ENCODE measurements around the gene SCG5. TPM values are rescaled to one million over a fixed set of nuclear protein-coding genes. Genes with fewer than 3 reads are reported as not detected.

The SCG5 gene
- total and polyA plus RNA-seq, 10 of the 15 experiments (the other 5 are each of a cell fraction or from before 2014, with no cell fraction given) = 0.13 to 0.62 (median 0.48) TPM

GRCh38 chr15:32636908-32637567, 4.5 kb upstream of the SCG5 start (continued):
- TF ChIP-seq ATF2 (IDR thresholded peaks at IDR 0.05; ENCODE audit: low read length) (peak; percentile 49; the same call in 1 of the 2 replicates), CBX5 (IDR thresholded peaks at IDR 0.05; ENCODE audit: low read depth) (no peak), POLR2AphosphoS5 (IDR thresholded peaks at IDR 0.05; ENCODE audit: low read length) (0 out of 2 replicates have a peak, but pooled peaks have one; percentile 26), HDGF (IDR thresholded peaks at IDR 0.05) (no peak), PKNOX1 (IDR thresholded peaks at IDR 0.05) (no peak), ASH2L (IDR thresholded peaks at IDR 0.05; ENCODE audit: borderline replicate concordance, low read depth) (no peak), TCF7 (IDR thresholded peaks at IDR 0.05; ENCODE audit: borderline replicate concordance) (no peak), PAX5 (IDR thresholded peaks at IDR 0.05; ENCODE audit: borderline replicate concordance, low read depth, low read length) (0 out of 2 replicates have a peak, but pooled peaks have one; percentile 39)

GRCh38 chr15:32637704-32638103, 3.8 kb upstream of the SCG5 start:
- ChIA-PET RAD21 (ENCODE audit: unreplicated experiment) (no interaction called here), CTCF (interaction anchor here (2.4 kb wide), 1 partner anchor 13 kb away, joined by 7 read pairs; no protein-coding TSS in a partner anchor), POLR2A (no interaction called here), SMC1A (ENCODE audit: uncharacterized antibody, unreplicated experiment) (interaction anchor here (1.6 kb wide), 1 partner anchor 11 kb away, joined by 6 read pairs; no protein-coding TSS in a partner anchor)
- H2AFZ ChIP-seq (ENCODE audit: control insufficient read depth, low read depth, low read length) = no peak overlapping the region
- no peak for FAIRE-seq
- H3K27me3 ChIP-seq (replicated peaks in 1 of 2; ENCODE audit: control insufficient read depth in 2 of 2, insufficient read depth in 2 of 2, low read length in 1 of 2) = no peaks in the 10 kb centered on the region
- no peak overlapping the region for H3K4me3 ChIP-seq
- DNase-seq (ENCODE audit: low read depth, low spot score) = no peak
- H3K4me1 ChIP-seq (ENCODE audit: control insufficient read depth, insufficient read depth, low read length) = peaks cover 20% of the 10 kb centered on the region
- H3K27ac ChIP-seq (ENCODE audit: control insufficient read depth, insufficient read depth) = peak overlapping the region; percentile 64; the same call in 1 of the 2 replicates
- H3K9ac ChIP-seq (ENCODE audit: control insufficient read depth, insufficient read depth, low read length) = no peak overlapping the region
- no peak overlapping the region for H3K4me2 ChIP-seq (ENCODE audit: control insufficient read depth, insufficient read depth)
- intact Hi-C loops (cut with micrococcal nuclease; ENCODE audit: unreplicated experiment) = no loop called here
- H3K79me2 ChIP-seq (ENCODE audit: control insufficient read depth, insufficient read depth, low read length) = no peaks in the 10 kb centered on the region
- H3K9me3 ChIP-seq (replicated peaks; ENCODE audit: control insufficient read depth, insufficient read depth, low read length) = no peaks in the 10 kb centered on the region
- ATAC-seq = no peak
- WGBS (ENCODE audit: insufficient coverage, insufficient replicate concordance, low lambda C conversion rate, missing lambda C conversion rate) = 100% methylated on average over 1 of the region's 1 CpG
- peaks cover 4 to 36% of the 10 kb centered on the region in 2 experiments for H3K36me3 ChIP-seq (ENCODE audit: control insufficient read depth in 2 of 2, insufficient read depth in 2 of 2, low read length in 1 of 2)
- no TSS peak for BruUV-seq (replicated peaks)
- TF ChIP-seq ATF2 (IDR thresholded peaks at IDR 0.05; ENCODE audit: low read length) (no peak), BRCA1 (IDR thresholded peaks at IDR 0.05; ENCODE audit: low read depth, low read length) (no peak), ATF7 (IDR thresholded peaks at IDR 0.05; ENCODE audit: low read depth) (no peak), E4F1 (IDR thresholded peaks at IDR 0.05; ENCODE audit: borderline replicate concordance, partially characterized antibody) (no peak), NBN (IDR thresholded peaks at IDR 0.05) (no peak), CHD4 (IDR thresholded peaks at IDR 0.05) (no peak)
- no peaks in the 10 kb centered on the region for H4K20me1 ChIP-seq (ENCODE audit: control insufficient read depth, insufficient read depth)
- in situ Hi-C loops (cut with MboI) = no loop called here
